ENCODE measurements around the gene MAPK11.
A peak's percentile ranks its signal among the peaks of the same experiment; 100 is the strongest.

MAPK11 gene

GRCh38 chr22:50246242-50247175 is 23.7 kb downstream of the MAPK11 start:
- no peak for DNase-seq

GRCh38 chr22:50245214-50246072 is 24.7 kb downstream of the MAPK11 start:
- DNase-seq, result no peak

GRCh38 chr22:50244420-50245213 is 25.6 kb downstream of the MAPK11 start, which contains the start of gene TUBGCP6:
Gene TUBGCP6 (minus strand): TSS chr22:50245023. CDS start chr22:50244459, 564 bp downstream.
- DNase-seq, result peak; percentile 95 to 97

GRCh38 chr22:50243685-50244419 is 26.3 kb downstream of the MAPK11 start:
- no peak for DNase-seq

GRCh38 chr22:50242406-50242949 is 27.7 kb downstream of the MAPK11 start:
- DNase-seq, result no peak

- no peak for DNase-seq
Measured at GRCh38 chr22:50238755-50239154, 31.4 kb downstream of the MAPK11 start.

GRCh38 chr22:50236731-50237409 is 33.3 kb downstream of the MAPK11 start:
- DNase-seq, result no peak

- DNase-seq, result no peak
Measured at GRCh38 chr22:50233223-50233622, 37.0 kb downstream of the MAPK11 start.

GRCh38 chr22:50232481-50233151 is 37.6 kb downstream of the MAPK11 start:
- DNase-seq, result no peak

GRCh38 chr22:50229370-50229769 is 40.8 kb downstream of the MAPK11 start:
- no peak for DNase-seq

GRCh38 chr22:50228366-50228765 is 41.8 kb downstream of the MAPK11 start:
- no peak for DNase-seq

- no peak for DNase-seq
Measured at GRCh38 chr22:50227579-50228215, 42.5 kb downstream of the MAPK11 start.

GRCh38 chr22:50226875-50227165 is 43.4 kb downstream of the MAPK11 start:
- no peak for DNase-seq

- no peak for DNase-seq
Measured at GRCh38 chr22:50226063-50226874, 43.9 kb downstream of the MAPK11 start.

- no peak for DNase-seq
Measured at GRCh38 chr22:50225200-50225969, 44.8 kb downstream of the MAPK11 start.

GRCh38 chr22:50224071-50224470 is 46.1 kb downstream of the MAPK11 start:
- no peak for DNase-seq

- DNase-seq, result no peak
Measured at GRCh38 chr22:50222508-50222907, 47.7 kb downstream of the MAPK11 start.
